K562 (cell line): Measurements from ENCODE around the gene NRIP2. TPM values are rescaled to one million over a fixed set of nuclear protein-coding genes. Genes with fewer than 3 reads are reported as not detected.
A peak's percentile ranks its signal among the peaks of the same experiment; 100 is the strongest.

Experiments used
- BCL6 ChIP-seq: fragments of 250-450 bp; sonication (Bioruptor Pico); IDR thresholded peaks from 2 replicates; pipeline ENCODE4 v1.4.0; 2020
- CTBP1 ChIP-seq: fragments of 450-650 bp; IDR thresholded peaks from 2 replicates; pipeline ENCODE4 v1.6.1; 2016; ENCODE audit warnings: borderline replicate concordance
- DNMT1 ChIP-seq: fragments of 450-650 bp; IDR thresholded peaks from 2 replicates; pipeline ENCODE4 v1.6.1; 2016; ENCODE audit warnings: antibody characterized with exemption, mild to moderate bottlenecking
- ETS2 ChIP-seq: IDR thresholded peaks from 2 replicates; pipeline ENCODE4 v1.6.1; 2016; ENCODE audit warnings: borderline replicate concordance, missing genetic modification characterization, mild to moderate bottlenecking, moderate library complexity, missing compliant biosample characterization; ENCODE audit not compliant: poor library complexity, severe bottlenecking
- HMG20A ChIP-seq: fragments of 450-650 bp; formaldehyde crosslinking; conservative IDR thresholded peaks from 2 replicates; pipeline ENCODE4 v1.4.0; 2020; ENCODE audit warnings: mild to moderate bottlenecking, mixed read lengths
- ILF3 ChIP-seq: fragments of 450-650 bp; IDR thresholded peaks from 2 replicates; pipeline ENCODE4 v1.6.1; 2018; ENCODE audit warnings: antibody characterized with exemption, mild to moderate bottlenecking, moderate library complexity, borderline replicate concordance
- KDM2B ChIP-seq: fragments of 250-450 bp; sonication (Bioruptor Pico); IDR thresholded peaks from 2 replicates; pipeline ENCODE4 v1.8.0; 2021; ENCODE audit warnings: mild to moderate bottlenecking, moderate library complexity
- SMC3 ChIP-seq: conservative IDR thresholded peaks from 2 replicates; pipeline ENCODE4 v1.6.1; 2011; ENCODE audit warnings: low read depth, low read length, improper control_type of control experiment; ENCODE audit not compliant: insufficient read depth
- SRSF9 ChIP-seq: fragments of 200-400 bp; formaldehyde crosslinking; IDR thresholded peaks from 2 replicates; pipeline ENCODE4 v1.6.1; 2017; ENCODE audit warnings: low read depth, low read length, borderline replicate concordance
- TCF3 ChIP-seq: sonication (generic); formaldehyde crosslinking; IDR thresholded peaks from 2 replicates; pipeline ENCODE4 v1.4.0; 2020; ENCODE audit warnings: mild to moderate bottlenecking, missing genetic modification reagents
- ZBED1 ChIP-seq: IDR thresholded peaks from 2 replicates; pipeline ENCODE4 v1.6.1; 2014
- polyA plus RNA-seq, 8 experiments: library from polyadenylated mRNA; depleted of rRNA in 4 of 8; stranded (reverse) in 5 of 8; unstranded in 3 of 8; fragments of >200 nt; fragmentation: Nextera tagmentation in 2 of 8; fragmentation: Illumina TruSeq in 1 of 8; extraction: Ambion mirVana in 2 of 8; extraction: Trizol in 1 of 8; gene quantifications; 2 replicates each; pipeline versions ENCODE4 v1.2.1 to v1.2.3, GENCODE V29; 2011 to 2014; ENCODE audit warnings: inconsistent platforms in 1 of 8, missing spikeins in 1 of 8
- total RNA-seq, 7 experiments: library from RNA; depleted of rRNA in 6 of 7; stranded (reverse); fragments of >200 nt in 6 of 7; fragmentation: Illumina TruSeq in 2 of 7; extraction: Trizol in 2 of 7; gene quantifications; 2 replicates each; pipeline versions ENCODE4 v1.2.1 to v1.2.3, GENCODE V29; 2011 to 2021; ENCODE audit warnings: low replicate concordance in 1 of 7
- TF ChIP-seq, protein P1 (sequence below): IDR thresholded peaks from 3 replicates; pipeline ENCODE4 v1.6.1; 2011; ENCODE audit warnings: borderline replicate concordance, mild to moderate bottlenecking, moderate library complexity; ENCODE audit not compliant: insufficient read length; ENCODE audit errors: extremely low read depth
- TF ChIP-seq, protein P2 (sequence below), 3 experiments: fragments of 200-800 bp in 1 of 3; sonication (Bioruptor generic) in 1 of 3; sonication (generic) in 1 of 3; formaldehyde crosslinking in 1 of 3; IDR thresholded peaks; 2 replicates each; pipeline versions ENCODE4 v1.6.1 to v1.8.0; 2016 to 2022; ENCODE audit warnings: mild to moderate bottlenecking in 2 of 3, missing compliant biosample characterization in 2 of 3, missing genetic modification characterization in 2 of 3, missing genetic modification reagents in 1 of 3
- TF ChIP-seq, protein P3 (sequence below): sonication (generic); formaldehyde crosslinking; IDR thresholded peaks from 2 replicates; pipeline ENCODE4 v1.8.0; 2022; ENCODE audit warnings: mild to moderate bottlenecking, missing genetic modification reagents, borderline replicate concordance
- TF ChIP-seq, protein P4 (sequence below): sonication (generic); formaldehyde crosslinking; IDR thresholded peaks from 2 replicates; pipeline ENCODE4 v1.8.1; 2023; ENCODE audit warnings: mild to moderate bottlenecking, missing genetic modification reagents
- TF ChIP-seq, protein P5 (sequence below), 2 experiments: IDR thresholded peaks; 2 replicates each; pipeline ENCODE4 v1.6.1; 2011; ENCODE audit warnings: borderline replicate concordance in 1 of 2, control low read depth in 1 of 2, low read depth in 1 of 2, low read length in 1 of 2, mild to moderate bottlenecking in 1 of 2, mixed read lengths in 1 of 2, moderate library complexity in 1 of 2; ENCODE audit not compliant: insufficient read depth in 1 of 2, insufficient read length in 1 of 2, poor library complexity in 1 of 2, severe bottlenecking in 1 of 2; ENCODE audit errors: extremely low read depth in 1 of 2

The NRIP2 gene
- total and polyA plus RNA-seq, 9 of the 15 experiments (the other 6 are each of a cell fraction or from before 2014, with no cell fraction given): 0.07 to 0.10 TPM; not detected in 7

DNA sequence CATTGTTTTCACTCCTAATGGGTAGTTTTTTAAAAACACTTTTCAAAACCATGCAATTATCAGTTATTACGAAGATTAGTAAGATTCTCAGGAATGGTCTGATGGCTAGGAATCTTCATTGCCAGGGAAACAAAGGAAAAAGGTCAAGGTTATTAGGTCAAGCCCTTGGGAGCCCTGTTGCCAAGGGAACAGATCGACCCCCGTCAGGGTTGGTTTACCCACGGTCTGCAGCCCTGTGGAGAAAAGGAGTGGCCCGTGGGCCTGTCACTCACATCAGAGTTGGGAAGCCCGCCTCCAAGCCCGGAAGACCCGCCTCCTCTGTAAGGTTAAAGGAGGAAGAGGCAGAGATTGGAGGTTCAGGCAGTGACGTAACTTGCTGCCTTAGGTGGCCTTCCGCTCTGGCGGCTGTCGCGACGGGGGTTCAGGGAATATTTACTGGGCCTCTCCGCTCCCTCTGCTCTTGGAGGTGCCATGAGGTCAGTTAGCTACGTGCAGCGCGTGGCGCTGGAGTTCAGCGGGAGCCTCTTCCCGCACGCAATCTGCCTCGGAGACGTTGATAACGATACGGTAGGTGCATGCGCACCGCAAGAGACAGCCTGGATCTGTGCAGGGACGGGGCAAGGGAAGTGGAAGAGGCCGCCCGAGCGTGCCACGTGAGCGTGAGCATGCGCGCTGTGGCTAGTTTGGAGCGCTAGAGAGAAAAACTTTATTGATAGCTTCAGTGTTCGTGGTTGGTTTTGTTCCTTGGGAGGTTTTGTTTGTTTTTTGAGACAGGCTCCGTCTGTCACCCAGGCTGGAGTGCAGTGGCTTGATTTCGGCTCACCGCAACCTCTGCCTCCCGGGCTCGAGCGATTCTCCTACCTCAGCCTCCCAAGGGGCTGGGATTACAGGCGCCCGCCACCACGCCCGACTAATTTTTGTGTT is 22.3 kb downstream of the NRIP2 start, which contains the start of gene ITFG2 (continued):
- TF ChIP-seq, protein P1, sequence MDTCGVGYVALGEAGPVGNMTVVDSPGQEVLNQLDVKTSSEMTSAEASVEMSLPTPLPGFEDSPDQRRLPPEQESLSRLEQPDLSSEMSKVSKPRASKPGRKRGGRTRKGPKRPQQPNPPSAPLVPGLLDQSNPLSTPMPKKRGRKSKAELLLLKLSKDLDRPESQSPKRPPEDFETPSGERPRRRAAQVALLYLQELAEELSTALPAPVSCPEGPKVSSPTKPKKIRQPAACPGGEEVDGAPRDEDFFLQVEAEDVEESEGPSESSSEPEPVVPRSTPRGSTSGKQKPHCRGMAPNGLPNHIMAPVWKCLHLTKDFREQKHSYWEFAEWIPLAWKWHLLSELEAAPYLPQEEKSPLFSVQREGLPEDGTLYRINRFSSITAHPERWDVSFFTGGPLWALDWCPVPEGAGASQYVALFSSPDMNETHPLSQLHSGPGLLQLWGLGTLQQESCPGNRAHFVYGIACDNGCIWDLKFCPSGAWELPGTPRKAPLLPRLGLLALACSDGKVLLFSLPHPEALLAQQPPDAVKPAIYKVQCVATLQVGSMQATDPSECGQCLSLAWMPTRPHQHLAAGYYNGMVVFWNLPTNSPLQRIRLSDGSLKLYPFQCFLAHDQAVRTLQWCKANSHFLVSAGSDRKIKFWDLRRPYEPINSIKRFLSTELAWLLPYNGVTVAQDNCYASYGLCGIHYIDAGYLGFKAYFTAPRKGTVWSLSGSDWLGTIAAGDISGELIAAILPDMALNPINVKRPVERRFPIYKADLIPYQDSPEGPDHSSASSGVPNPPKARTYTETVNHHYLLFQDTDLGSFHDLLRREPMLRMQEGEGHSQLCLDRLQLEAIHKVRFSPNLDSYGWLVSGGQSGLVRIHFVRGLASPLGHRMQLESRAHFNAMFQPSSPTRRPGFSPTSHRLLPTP: no peak
- TF ChIP-seq ILF3 (no peak), KDM2B (CRISPR knock-in tag) (no peak), ETS2 (tag) (no peak), CTBP1 (peak; percentile 61; the same call in 1 of the 2 replicates), DNMT1 (no peak), SRSF9 (no peak), ZBED1 (no peak), SMC3 (no peak), TCF3 (peak; percentile 32), BCL6 (no peak), HMG20A (CRISPR knock-in tag) (no peak)
- TF ChIP-seq, protein P2, sequence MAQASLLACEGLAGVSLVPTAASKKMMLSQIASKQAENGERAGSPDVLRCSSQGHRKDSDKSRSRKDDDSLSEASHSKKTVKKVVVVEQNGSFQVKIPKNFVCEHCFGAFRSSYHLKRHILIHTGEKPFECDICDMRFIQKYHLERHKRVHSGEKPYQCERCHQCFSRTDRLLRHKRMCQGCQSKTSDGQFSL (CRISPR knock-in tag; IDR thresholded peaks at IDR 0.05): 0 out of 2 replicates have a peak, but pooled peaks have one; percentile 23
- TF ChIP-seq, protein P2 (tag; IDR thresholded peaks at IDR 0.05): no peak
- TF ChIP-seq, protein P3, sequence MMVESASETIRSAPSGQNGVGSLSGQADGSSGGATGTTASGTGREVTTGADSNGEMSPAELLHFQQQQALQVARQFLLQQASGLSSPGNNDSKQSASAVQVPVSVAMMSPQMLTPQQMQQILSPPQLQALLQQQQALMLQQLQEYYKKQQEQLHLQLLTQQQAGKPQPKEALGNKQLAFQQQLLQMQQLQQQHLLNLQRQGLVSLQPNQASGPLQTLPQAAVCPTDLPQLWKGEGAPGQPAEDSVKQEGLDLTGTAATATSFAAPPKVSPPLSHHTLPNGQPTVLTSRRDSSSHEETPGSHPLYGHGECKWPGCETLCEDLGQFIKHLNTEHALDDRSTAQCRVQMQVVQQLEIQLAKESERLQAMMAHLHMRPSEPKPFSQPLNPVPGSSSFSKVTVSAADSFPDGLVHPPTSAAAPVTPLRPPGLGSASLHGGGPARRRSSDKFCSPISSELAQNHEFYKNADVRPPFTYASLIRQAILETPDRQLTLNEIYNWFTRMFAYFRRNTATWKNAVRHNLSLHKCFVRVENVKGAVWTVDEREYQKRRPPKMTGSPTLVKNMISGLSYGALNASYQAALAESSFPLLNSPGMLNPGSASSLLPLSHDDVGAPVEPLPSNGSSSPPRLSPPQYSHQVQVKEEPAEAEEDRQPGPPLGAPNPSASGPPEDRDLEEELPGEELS: no peak
- TF ChIP-seq, protein P4, sequence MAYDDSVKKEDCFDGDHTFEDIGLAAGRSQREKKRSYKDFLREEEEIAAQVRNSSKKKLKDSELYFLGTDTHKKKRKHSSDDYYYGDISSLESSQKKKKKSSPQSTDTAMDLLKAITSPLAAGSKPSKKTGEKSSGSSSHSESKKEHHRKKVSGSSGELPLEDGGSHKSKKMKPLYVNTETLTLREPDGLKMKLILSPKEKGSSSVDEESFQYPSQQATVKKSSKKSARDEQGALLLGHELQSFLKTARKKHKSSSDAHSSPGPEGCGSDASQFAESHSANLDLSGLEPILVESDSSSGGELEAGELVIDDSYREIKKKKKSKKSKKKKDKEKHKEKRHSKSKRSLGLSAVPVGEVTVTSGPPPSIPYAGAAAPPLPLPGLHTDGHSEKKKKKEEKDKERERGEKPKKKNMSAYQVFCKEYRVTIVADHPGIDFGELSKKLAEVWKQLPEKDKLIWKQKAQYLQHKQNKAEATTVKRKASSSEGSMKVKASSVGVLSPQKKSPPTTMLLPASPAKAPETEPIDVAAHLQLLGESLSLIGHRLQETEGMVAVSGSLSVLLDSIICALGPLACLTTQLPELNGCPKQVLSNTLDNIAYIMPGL (CRISPR knock-in tag): no peak
- TF ChIP-seq, protein P5, sequence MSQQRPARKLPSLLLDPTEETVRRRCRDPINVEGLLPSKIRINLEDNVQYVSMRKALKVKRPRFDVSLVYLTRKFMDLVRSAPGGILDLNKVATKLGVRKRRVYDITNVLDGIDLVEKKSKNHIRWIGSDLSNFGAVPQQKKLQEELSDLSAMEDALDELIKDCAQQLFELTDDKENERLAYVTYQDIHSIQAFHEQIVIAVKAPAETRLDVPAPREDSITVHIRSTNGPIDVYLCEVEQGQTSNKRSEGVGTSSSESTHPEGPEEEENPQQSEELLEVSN (IDR thresholded peaks at IDR 0.05; ENCODE audit: borderline replicate concordance in 1 of 2, extremely low read depth in 1 of 2, insufficient read depth in 1 of 2, insufficient read length in 1 of 2, low read depth in 1 of 2, low read length in 1 of 2, poor library complexity in 1 of 2, severe bottlenecking in 1 of 2): peak; percentile 32 to 68
